Naive thymus-derived CD4-positive, alpha-beta T cell (primary cell): ENCODE data around the gene AXIN2. TPM values are rescaled to one million over a fixed set of nuclear protein-coding genes. Genes with fewer than 3 reads are reported as not detected.

Experiments
- ATAC-seq: fragments of 150-1000 bp; cut with Tn5 transposase; 2 replicates; pipeline ENCODE4 v1.10.0; 2021; ENCODE audit warnings: mild to moderate bottlenecking, moderate library complexity
- CTCF ChIA-PET: fragments of 350-600 bp; sonication (Branson Sonifier 250); formaldehyde crosslinking; loops from one replicate; lab custom pipeline; 2021; ENCODE audit warnings: antibody characterized with exemption; lab: Charles Lee
- POLR2A ChIA-PET: fragments of 350-600 bp; sonication (Branson Sonifier 250); formaldehyde crosslinking; loops from one replicate; lab custom pipeline; 2021; ENCODE audit warnings: antibody characterized with exemption, inconsistent platforms; lab: Charles Lee
- DNase-seq, 9 donors: peaks; one replicate each; pipeline versions ENCODE4 v3.0.0 to v3.0.0-alpha.2; 2020 to 2022; ENCODE audit warnings: mixed read lengths in 1 of 9
- H3K27ac ChIP-seq: one replicate; pipeline ENCODE4 v1.7.0; 2013; ENCODE audit warnings: mild to moderate bottlenecking, low read depth, low read length, moderate library complexity
- H3K27me3 ChIP-seq, 2 donors: one replicate each; pipeline ENCODE4 v1.7.0; 2013; ENCODE audit warnings: low read length in 2 of 2, mild to moderate bottlenecking in 2 of 2, moderate library complexity in 2 of 2; ENCODE audit not compliant: control insufficient read depth in 2 of 2, insufficient read depth in 2 of 2
- H3K36me3 ChIP-seq, 3 experiments: 1 replicate in 2 of 3; 2 replicates in 1 of 3; pipeline ENCODE4 v1.7.0; 2013; ENCODE audit warnings: low read length in 3 of 3, mild to moderate bottlenecking in 3 of 3, moderate library complexity in 1 of 3; ENCODE audit not compliant: insufficient read depth in 3 of 3, control insufficient read depth in 2 of 3
- H3K4me1 ChIP-seq, 2 donors: one replicate each; pipeline ENCODE4 v1.7.0; 2013; ENCODE audit warnings: low read length in 2 of 2, mild to moderate bottlenecking in 2 of 2, moderate library complexity in 1 of 2; ENCODE audit not compliant: control insufficient read depth in 2 of 2, insufficient read depth in 2 of 2
- H3K4me3 ChIP-seq: 2 replicates; pipeline ENCODE4 v1.7.0; 2013; ENCODE audit warnings: mild to moderate bottlenecking, low read length
- H3K9me3 ChIP-seq, 3 experiments: 1 replicate in 2 of 3; 2 replicates in 1 of 3; pipeline ENCODE4 v1.7.0; 2013; ENCODE audit warnings: low read length in 3 of 3; ENCODE audit not compliant: control insufficient read depth in 2 of 3
- H3K27ac Mint-ChIP-seq, 9 donors: one replicate each; pipeline ENCODE4 v1.8.0; 2020 to 2022; ENCODE audit warnings: mixed read lengths in 9 of 9, mild to moderate bottlenecking in 8 of 9, moderate library complexity in 5 of 9, inconsistent platforms in 2 of 9
- H3K27me3 Mint-ChIP-seq, 5 donors: one replicate each; pipeline ENCODE4 v1.8.0; 2021 to 2022; ENCODE audit warnings: mixed read lengths in 5 of 5, mild to moderate bottlenecking in 1 of 5
- H3K36me3 Mint-ChIP-seq, 5 donors: one replicate each; pipeline ENCODE4 v1.8.0; 2020 to 2022; ENCODE audit warnings: mixed read lengths in 5 of 5, mild to moderate bottlenecking in 3 of 5, inconsistent platforms in 1 of 5
- H3K4me1 Mint-ChIP-seq, 7 donors: one replicate each; pipeline ENCODE4 v1.8.0; 2020 to 2022; ENCODE audit warnings: mixed read lengths in 7 of 7, mild to moderate bottlenecking in 3 of 7, inconsistent platforms in 1 of 7
- H3K4me3 Mint-ChIP-seq, 10 donors: one replicate each; pipeline ENCODE4 v1.8.0; 2020 to 2022; ENCODE audit warnings: mild to moderate bottlenecking in 10 of 10, mixed read lengths in 10 of 10, moderate library complexity in 6 of 10, inconsistent platforms in 2 of 10
- H3K9me3 Mint-ChIP-seq, 11 donors: one replicate each; pipeline ENCODE4 v1.8.0; 2020 to 2022; ENCODE audit warnings: mixed read lengths in 11 of 11, mild to moderate bottlenecking in 4 of 11, inconsistent platforms in 1 of 11, moderate library complexity in 1 of 11
- intact Hi-C, 2 donors: fragments of 100-400 bp; cut with micrococcal nuclease; formaldehyde crosslinking; loops; one replicate each; pipeline ENCODE4 v1.15.1; 2023
- polyA plus RNA-seq, 2 donors: library from polyadenylated mRNA; unstranded; fragments of 300-500 nt; fragmentation: Illumina TruSeq; gene quantifications; one replicate each; pipeline ENCODE4 v1.2.3, GENCODE V29; 2021
- total RNA-seq, 6 experiments: library from RNA in 5 of 6; stranded (reverse) in 5 of 6; gene quantifications; 1 replicate in 5 of 6; 2 replicates in 1 of 6; pipeline ENCODE4 v1.2.3 and lab custom pipeline; 2021 to 2026

Gene AXIN2
- total and polyA plus RNA-seq, 7 experiments from 2014 or later = 7.4 to 63.4 (median 21.7) TPM

DNA sequence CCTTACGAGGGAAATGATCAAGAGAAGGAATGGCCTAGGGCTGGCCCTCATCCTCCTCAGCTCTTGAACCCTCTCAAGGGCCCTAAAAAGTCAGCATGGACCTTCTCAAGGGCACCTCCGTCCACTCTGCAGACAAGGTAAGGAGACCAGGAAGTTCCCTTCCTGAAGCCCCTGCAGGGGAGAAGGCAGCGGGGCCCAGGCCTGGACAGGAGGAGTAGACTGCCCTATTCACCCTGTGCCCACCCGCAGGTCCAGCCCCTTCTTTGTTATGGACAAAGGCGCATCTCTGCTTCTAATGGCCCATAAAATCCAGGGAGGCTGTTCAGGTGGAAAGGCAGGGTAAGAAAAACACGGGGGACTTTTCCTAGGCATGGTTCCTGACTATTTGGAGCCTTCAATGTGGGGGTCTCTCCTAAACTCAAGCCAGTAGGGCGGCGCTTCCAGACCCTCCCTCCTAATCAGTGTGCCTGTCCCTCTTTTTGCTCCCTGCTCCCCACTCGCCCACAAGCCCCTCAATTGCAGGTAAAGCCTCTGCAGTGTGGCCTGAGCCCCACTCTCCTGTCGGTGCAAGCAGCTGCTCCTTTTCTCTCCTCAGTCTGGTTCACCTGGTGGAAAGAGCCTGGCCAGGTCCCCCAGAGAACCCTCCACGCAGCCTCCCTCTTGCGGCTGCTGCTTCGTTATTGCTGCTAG lies 28.2 kb downstream of the AXIN2 start:
- DNase-seq = no peak
- H3K27ac Mint-ChIP-seq = peak overlapping the region in 3 of 9 donors; percentile 21 to 83 (median 31)
- H3K4me1 ChIP-seq = peaks cover 0 to 12% of the 10 kb centered on the region in 2 donors
- H3K9me3 Mint-ChIP-seq = no peaks in the 10 kb centered on the region
- no peaks in the 10 kb centered on the region for H3K9me3 ChIP-seq
- peaks cover 4 to 53% (median 29%) of the 10 kb centered on the region in 5 donors for H3K36me3 Mint-ChIP-seq
- POLR2A ChIA-PET = no interaction called here
- CTCF ChIA-PET = no interaction called here
- no peak for ATAC-seq
- H3K27ac ChIP-seq = no peak overlapping the region
- H3K4me3 Mint-ChIP-seq = no peak overlapping the region
- no peak overlapping the region for H3K4me3 ChIP-seq
- no peaks in the 10 kb centered on the region for H3K27me3 ChIP-seq
- peaks cover 5 to 54% (median 35%) of the 10 kb centered on the region in 7 donors for H3K4me1 Mint-ChIP-seq
- peaks cover 0 to 85% (median 7%) of the 10 kb centered on the region in 3 experiments for H3K36me3 ChIP-seq
- peaks cover 0 to 12% (median 0%) of the 10 kb centered on the region in 5 donors for H3K27me3 Mint-ChIP-seq
- intact Hi-C loops = no loop called here

DNA sequence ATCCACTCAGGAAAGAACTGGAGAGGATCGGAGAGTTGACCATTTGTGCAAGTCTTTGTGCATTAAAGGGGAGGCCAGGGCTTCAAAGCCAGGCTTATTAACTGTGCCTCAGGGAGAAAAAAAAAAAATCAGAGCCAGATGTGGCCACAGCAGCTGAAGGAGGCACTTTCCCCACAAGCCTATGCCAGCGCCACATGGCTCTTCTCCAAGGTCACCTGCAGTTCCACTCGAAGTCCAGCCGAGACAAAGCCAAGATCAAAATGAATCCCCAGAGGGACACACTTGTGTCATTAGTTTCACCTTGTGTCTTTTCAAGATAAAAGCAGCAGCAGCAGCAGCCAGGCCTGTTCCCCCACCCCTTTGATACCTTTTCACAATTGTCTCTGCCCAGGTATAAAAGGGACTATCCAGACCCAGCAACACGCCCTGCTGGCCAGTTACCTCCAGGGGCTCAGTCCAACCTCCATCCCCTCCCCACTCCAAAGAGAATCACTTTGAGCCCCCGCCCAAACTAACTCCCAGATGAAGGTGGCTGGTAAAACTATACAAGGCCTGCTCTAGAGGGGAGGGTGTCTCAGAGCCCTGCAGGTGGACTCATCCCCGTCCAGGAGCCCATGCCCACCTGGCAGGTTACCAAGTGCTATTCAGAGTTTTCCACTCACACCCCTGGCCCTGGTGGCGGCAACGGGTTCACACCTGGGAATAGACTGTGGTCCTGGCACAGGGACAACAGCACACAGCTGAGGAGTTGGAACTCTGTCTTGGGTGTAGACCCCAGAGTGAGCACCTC lies 29.2 kb downstream of the AXIN2 start:
- intact Hi-C loops = no loop called here
- CTCF ChIA-PET = no interaction called here
- peaks cover 0 to 17% (median 0%) of the 10 kb centered on the region in 5 donors for H3K27me3 Mint-ChIP-seq
- DNase-seq = no peak
- H3K4me3 Mint-ChIP-seq = peak overlapping the region in 3 of 10 donors; percentile 20 to 39 (median 38)
- peak overlapping the region in 8 of 9 donors; percentile 80 to 92 (median 84) for H3K27ac Mint-ChIP-seq
- peaks cover 4 to 52% (median 29%) of the 10 kb centered on the region in 5 donors for H3K36me3 Mint-ChIP-seq
- Histone ChIP-seq H3K4me1 (peaks cover 0 to 5% of the 10 kb centered on the region in 2 donors), H3K9me3 (no peaks in the 10 kb centered on the region), H3K27ac (peak overlapping the region; percentile 40), H3K36me3 (peaks cover 0 to 76% (median 7%) of the 10 kb centered on the region in 3 experiments), H3K27me3 (no peaks in the 10 kb centered on the region), H3K4me3 (no peak overlapping the region)
- POLR2A ChIA-PET = no interaction called here
- no peaks in the 10 kb centered on the region for H3K9me3 Mint-ChIP-seq
- H3K4me1 Mint-ChIP-seq = peaks cover 4 to 46% (median 28%) of the 10 kb centered on the region in 7 donors
- no peak for ATAC-seq

DNA sequence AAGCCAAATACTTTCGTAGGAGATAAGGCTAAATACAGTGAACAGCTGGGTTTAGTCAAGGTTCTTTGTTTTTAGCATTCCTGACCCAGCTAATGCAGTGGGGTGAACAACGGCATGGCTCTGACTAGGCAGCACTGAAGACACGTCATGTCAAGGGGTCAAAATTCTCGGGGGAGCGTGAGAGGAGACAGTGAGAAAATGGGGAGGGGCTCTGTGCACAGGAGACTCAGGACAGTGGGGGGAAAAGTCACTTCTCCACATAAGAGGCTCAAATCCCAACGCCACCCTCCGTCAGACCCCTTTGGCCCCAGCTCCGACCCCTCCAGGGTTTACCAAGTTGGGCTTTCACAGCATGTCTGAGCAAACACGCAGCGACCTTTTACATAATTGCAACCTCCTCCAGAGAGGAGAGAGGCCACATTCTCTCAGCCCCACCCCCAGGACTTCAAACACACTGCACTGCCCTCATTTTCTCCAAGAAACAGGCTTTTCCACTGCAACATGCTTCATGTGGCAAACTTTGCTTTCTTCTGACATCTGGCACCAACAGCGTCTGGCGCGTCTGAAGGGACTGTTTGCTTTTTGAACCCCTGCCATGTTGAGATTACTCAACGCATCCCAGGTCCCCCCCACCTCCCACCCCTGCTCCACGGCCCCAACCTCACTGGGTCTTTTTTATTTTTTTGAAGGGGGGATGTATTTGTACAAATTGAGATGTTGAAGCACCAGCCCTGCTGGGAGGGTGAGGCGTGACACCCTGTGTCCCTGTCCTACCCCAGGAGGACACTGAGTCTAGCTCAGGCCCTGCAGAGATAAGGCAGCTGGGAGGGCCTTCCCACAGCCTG lies 30.0 kb downstream of the AXIN2 start:
- peaks cover 0 to 19% (median 0%) of the 10 kb centered on the region in 5 donors for H3K27me3 Mint-ChIP-seq
- POLR2A ChIA-PET = no interaction called here

DNA sequence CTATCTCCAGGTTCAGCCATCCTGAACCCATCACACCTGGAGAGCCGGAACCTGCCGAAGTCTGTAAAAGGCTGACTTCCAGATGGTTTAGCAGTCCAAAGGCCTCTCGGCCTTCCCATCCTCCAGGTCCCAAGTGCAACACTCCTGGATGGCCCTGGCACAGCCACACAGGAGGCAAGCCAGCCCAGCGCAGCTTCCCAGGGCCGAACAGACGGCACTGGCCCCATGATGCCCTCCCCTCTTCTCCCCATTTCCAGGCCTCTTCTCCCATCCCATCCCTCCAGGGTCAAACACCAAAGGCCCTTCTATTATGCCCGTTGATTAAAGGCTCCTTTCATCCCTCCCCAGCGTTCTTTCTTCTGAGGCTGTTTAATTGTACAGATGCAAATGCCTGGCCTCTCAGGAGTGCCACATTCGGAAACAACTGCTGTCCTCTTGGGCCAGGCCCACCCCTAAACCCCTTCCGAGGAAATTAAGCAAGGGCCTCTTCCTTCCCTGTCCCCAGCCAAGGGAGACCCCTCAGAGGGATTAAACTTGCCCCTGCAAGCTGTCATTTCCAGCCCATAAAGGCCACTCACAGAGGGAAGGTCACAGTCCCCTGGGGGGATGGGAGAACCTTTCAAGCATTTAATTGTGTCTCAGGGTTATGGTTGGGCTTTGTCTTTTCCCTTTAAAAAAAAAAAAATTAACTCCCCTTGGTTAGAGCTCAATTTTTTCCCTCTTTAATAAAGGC lies 30.8 kb downstream of the AXIN2 start:
- no peak for ATAC-seq
- POLR2A ChIA-PET = no interaction called here

More for the DNA sequence above, 30.0 kb downstream of the AXIN2 start:
- Histone ChIP-seq H3K27ac (peak overlapping the region; percentile 40), H3K4me3 (no peak overlapping the region), H3K9me3 (no peaks in the 10 kb centered on the region), H3K4me1 (peaks cover 0 to 5% of the 10 kb centered on the region in 2 donors), H3K36me3 (peaks cover 0 to 67% (median 7%) of the 10 kb centered on the region in 3 experiments), H3K27me3 (no peaks in the 10 kb centered on the region)
- Mint-ChIP-seq H3K9me3 (no peaks in the 10 kb centered on the region), H3K27ac (peak overlapping the region in 8 of 9 donors; percentile 80 to 92 (median 84)), H3K4me3 (peak overlapping the region in 1 of 10 donors; percentile 20), H3K4me1 (peaks cover 4 to 46% (median 28%) of the 10 kb centered on the region in 7 donors), H3K36me3 (peaks cover 4 to 52% (median 29%) of the 10 kb centered on the region in 5 donors)
- ATAC-seq (peak; percentile 36), DNase-seq (peak in 2 of 9 donors; percentile 17 to 23)
- intact Hi-C loops = no loop called here
- CTCF ChIA-PET = interaction anchor here (0.6 kb wide), 1 partner anchor 9 kb away, joined by 3 read pairs; no protein-coding TSS in a partner anchor

GRCh38 chr17:65529761-65530522 lies 31.5 kb downstream of the AXIN2 start:
- DNase-seq (no peak), ATAC-seq (no peak)
- Histone ChIP-seq H3K36me3 (peaks cover 0 to 52% (median 4%) of the 10 kb centered on the region in 3 experiments), H3K4me1 (peaks cover 4 to 5% of the 10 kb centered on the region in 2 donors), H3K9me3 (no peaks in the 10 kb centered on the region), H3K27me3 (no peaks in the 10 kb centered on the region), H3K4me3 (no peak overlapping the region), H3K27ac (no peak overlapping the region)
- no peak overlapping the region for H3K4me3 Mint-ChIP-seq
- H3K27ac Mint-ChIP-seq = peak overlapping the region in 8 of 9 donors; percentile 38 to 85 (median 77)
- H3K36me3 Mint-ChIP-seq = peaks cover 4 to 40% (median 21%) of the 10 kb centered on the region in 5 donors
- no peaks in the 10 kb centered on the region for H3K9me3 Mint-ChIP-seq
- H3K4me1 Mint-ChIP-seq = peaks cover 4 to 35% (median 19%) of the 10 kb centered on the region in 7 donors
- ChIA-PET POLR2A (interaction anchor here (1.3 kb wide), 1 partner anchor 216 kb away, joined by 5 read pairs; no protein-coding TSS in a partner anchor), CTCF (no interaction called here)
- H3K27me3 Mint-ChIP-seq = peaks cover 0 to 31% (median 0%) of the 10 kb centered on the region in 5 donors
- intact Hi-C loops = no loop called here

More for the DNA sequence above, 30.8 kb downstream of the AXIN2 start:
- no peak for DNase-seq
- no peak overlapping the region for H3K4me3 ChIP-seq
- peaks cover 0 to 5% of the 10 kb centered on the region in 2 donors for H3K4me1 ChIP-seq
- intact Hi-C loops = no loop called here
- H3K9me3 ChIP-seq = no peaks in the 10 kb centered on the region
- Mint-ChIP-seq H3K27me3 (peaks cover 0 to 24% (median 0%) of the 10 kb centered on the region in 5 donors), H3K4me1 (peaks cover 4 to 42% (median 26%) of the 10 kb centered on the region in 7 donors), H3K36me3 (peaks cover 4 to 48% (median 27%) of the 10 kb centered on the region in 5 donors), H3K27ac (peak overlapping the region; percentile 52 to 92 (median 84)), H3K9me3 (no peaks in the 10 kb centered on the region), H3K4me3 (no peak overlapping the region)
- peak overlapping the region; percentile 40 for H3K27ac ChIP-seq
- H3K36me3 ChIP-seq = peaks cover 0 to 60% (median 7%) of the 10 kb centered on the region in 3 experiments
- CTCF ChIA-PET = interaction anchor here (0.6 kb wide), 1 partner anchor 8 kb away, joined by 3 read pairs; no protein-coding TSS in a partner anchor
- H3K27me3 ChIP-seq = no peaks in the 10 kb centered on the region
